GM12891 (cell line): Measurements from ENCODE around the gene TRAPPC14.

Experiments
- PAX5 ChIP-seq: IDR thresholded peaks from 2 replicates; pipeline ENCODE4 v1.6.1; 2011; ENCODE audit warnings: low read length, moderate library complexity, mild to moderate bottlenecking; ENCODE audit not compliant: insufficient read depth, severe bottlenecking
- POLR2A ChIP-seq: IDR thresholded peaks from 2 replicates; pipeline ENCODE4 v1.6.1; 2011; ENCODE audit warnings: low read depth, low read length, control low read depth
- POLR2AphosphoS5 ChIP-seq: IDR thresholded peaks from 2 replicates; pipeline ENCODE4 v1.6.1; 2011; ENCODE audit warnings: low read depth, low read length, control low read depth
- SPI1 ChIP-seq: IDR thresholded peaks from 2 replicates; pipeline ENCODE4 v1.6.1; 2011; ENCODE audit warnings: low read depth, low read length, control low read depth
- TAF1 ChIP-seq: IDR thresholded peaks from 2 replicates; pipeline ENCODE4 v1.6.1; 2011; ENCODE audit warnings: low read depth, low read length, control low read depth

DNA sequence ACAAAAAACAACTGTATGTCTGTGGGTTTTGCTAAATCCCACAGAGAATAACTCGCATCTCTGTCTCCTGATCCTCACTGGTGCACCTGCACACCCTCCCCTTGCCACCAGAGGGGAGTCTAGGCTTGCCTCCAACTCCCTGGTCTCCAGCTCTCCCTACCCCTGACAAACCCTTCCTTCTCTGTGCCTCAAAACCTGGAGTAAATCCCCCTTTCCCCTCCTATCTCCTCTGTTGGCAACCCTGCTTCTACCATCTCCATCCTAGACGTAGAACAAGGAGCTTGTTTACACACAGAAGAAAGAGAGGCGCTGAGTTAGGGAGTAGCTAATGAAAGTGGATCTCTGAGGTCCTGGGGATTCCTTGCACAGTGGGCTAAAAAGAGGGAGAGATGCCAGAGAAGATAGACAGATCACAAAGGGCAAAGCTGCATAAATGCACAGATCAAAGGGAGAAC lies 25.8 kb downstream of the TRAPPC14 start:
- TF ChIP-seq POLR2A (no peak), POLR2AphosphoS5 (no peak), SPI1 (no peak), PAX5 (no peak), TAF1 (no peak)
